Cardiac atrium fibroblast (primary cell): ENCODE results near the gene RAB3GAP1. TPM values are rescaled to one million over a fixed set of nuclear protein-coding genes. Genes with fewer than 3 reads are reported as not detected.

Experiments
- total RNA-seq: library from RNA; depleted of rRNA; stranded (reverse); fragments of >200 nt; gene quantifications from 2 replicates; pipeline ENCODE4 v1.2.3, GENCODE V29; 2015

The RAB3GAP1 gene
- 27.1 and 35.3 TPM in 2 replicates for total RNA-seq

GRCh38 chr2:135052042-135052876 is at the start of gene RAB3GAP1:
TSS of gene RAB3GAP1 (plus strand) at chr2:135052292. CDS start at chr2:135052308, 16 bp downstream.

GRCh38 chr2:135047300-135047699 is 4.8 kb upstream of the RAB3GAP1 start, which contains the start of gene MAP3K19:
TSS of gene MAP3K19 (minus strand) at chr2:135047447. CDS start at chr2:135024647, 22,800 bp downstream.

Other genes with a start within 250 kb of the RAB3GAP1 start
- gene ACMSD, start 213.7 kb upstream of the RAB3GAP1 start, total RNA-seq = not detected in 2 replicates
- gene CCNT2, start 133.5 kb upstream of the RAB3GAP1 start, total RNA-seq = 10.8 and 12.6 TPM in 2 replicates
- not detected in 2 replicates for gene MAP3K19, start 4.8 kb upstream of the RAB3GAP1 start, total RNA-seq